HAP-1 (cell line): ENCODE data around the gene GSAP.

Experiments used
- DNase-seq, 2 experiments: peaks; one replicate each; pipeline ENCODE4 v3.0.0-alpha.2; 2016 to 2020; ENCODE audit warnings: low spot score in 2 of 2
- H3K27me3 ChIP-seq: fragments of 250-450 bp; sonication (Bioruptor Pico); 2 replicates; pipeline ENCODE4 v1.5.1; 2020; ENCODE audit warnings: low read depth, mild to moderate bottlenecking, moderate library complexity
- H3K36me3 ChIP-seq: fragments of 250-450 bp; sonication (Bioruptor Pico); replicated peaks from 2 replicates; pipeline ENCODE4 v1.5.1; 2020; ENCODE audit warnings: mild to moderate bottlenecking
- H3K4me1 ChIP-seq: fragments of 250-450 bp; sonication (Bioruptor Pico); 2 replicates; pipeline ENCODE4 v1.5.1; 2020; ENCODE audit warnings: mild to moderate bottlenecking
- H3K4me3 ChIP-seq: fragments of 250-450 bp; sonication (Bioruptor Pico); 2 replicates; pipeline ENCODE4 v1.5.1; 2020; ENCODE audit warnings: mild to moderate bottlenecking, moderate library complexity
- H3K9me3 ChIP-seq: fragments of 250-450 bp; sonication (Bioruptor Pico); 2 replicates; pipeline ENCODE4 v1.5.1; 2020; ENCODE audit warnings: mild to moderate bottlenecking, moderate library complexity
- in situ Hi-C: fragments of 300-500 bp; cut with MboI; formaldehyde crosslinking; loops from 3 replicates; pipeline ENCODE4 v1.14.3; 2020; ENCODE audit warnings: low sequenced_read_pairs, inconsistent platforms, mixed read lengths

GSAP gene

GRCh38 chr7:77331938-77332695 is 84.0 kb downstream of the GSAP start:
- Histone ChIP-seq H3K36me3 (no peaks in the 10 kb centered on the region), H3K9me3 (no peaks in the 10 kb centered on the region), H3K4me3 (no peak overlapping the region), H3K4me1 (no peaks in the 10 kb centered on the region), H3K27me3 (no peaks in the 10 kb centered on the region)
- in situ Hi-C loops: no loop called here
- peak; percentile 69 to 85 for DNase-seq

GRCh38 chr7:77330169-77330882 is 85.8 kb downstream of the GSAP start:
- H3K9me3 ChIP-seq: no peaks in the 10 kb centered on the region
- in situ Hi-C loops: no loop called here
- H3K4me3 ChIP-seq: no peak overlapping the region
- H3K4me1 ChIP-seq: no peaks in the 10 kb centered on the region
- DNase-seq: no peak
- no peaks in the 10 kb centered on the region for H3K27me3 ChIP-seq
- H3K36me3 ChIP-seq: no peaks in the 10 kb centered on the region

GRCh38 chr7:77329466-77330168 is 86.5 kb downstream of the GSAP start:
- Histone ChIP-seq H3K4me1 (no peaks in the 10 kb centered on the region), H3K4me3 (no peak overlapping the region), H3K36me3 (no peaks in the 10 kb centered on the region), H3K27me3 (no peaks in the 10 kb centered on the region), H3K9me3 (no peaks in the 10 kb centered on the region)
- in situ Hi-C loops: no loop called here
- no peak for DNase-seq

- H3K36me3 ChIP-seq: no peaks in the 10 kb centered on the region
- no peaks in the 10 kb centered on the region for H3K9me3 ChIP-seq
- H3K4me3 ChIP-seq: no peak overlapping the region
- DNase-seq: no peak
- H3K4me1 ChIP-seq: no peaks in the 10 kb centered on the region
- in situ Hi-C loops: no loop called here
- no peaks in the 10 kb centered on the region for H3K27me3 ChIP-seq
Measured at GRCh38 chr7:77328669-77329068, 87.5 kb downstream of the GSAP start.

GRCh38 chr7:77327932-77328628 is 88.1 kb downstream of the GSAP start:
- Histone ChIP-seq H3K4me3 (no peak overlapping the region), H3K4me1 (no peaks in the 10 kb centered on the region), H3K9me3 (no peaks in the 10 kb centered on the region), H3K36me3 (no peaks in the 10 kb centered on the region), H3K27me3 (no peaks in the 10 kb centered on the region)
- DNase-seq: no peak
- in situ Hi-C loops: no loop called here

GRCh38 chr7:77327067-77327931 is 88.8 kb downstream of the GSAP start:
- in situ Hi-C loops: no loop called here
- Histone ChIP-seq H3K27me3 (no peaks in the 10 kb centered on the region), H3K4me1 (no peaks in the 10 kb centered on the region), H3K9me3 (no peaks in the 10 kb centered on the region), H3K36me3 (no peaks in the 10 kb centered on the region), H3K4me3 (no peak overlapping the region)
- DNase-seq: no peak

- Histone ChIP-seq H3K4me1 (no peaks in the 10 kb centered on the region), H3K36me3 (no peaks in the 10 kb centered on the region), H3K4me3 (no peak overlapping the region), H3K9me3 (no peaks in the 10 kb centered on the region), H3K27me3 (no peaks in the 10 kb centered on the region)
- in situ Hi-C loops: no loop called here
- DNase-seq: no peak
Measured at GRCh38 chr7:77326131-77326530, 90.0 kb downstream of the GSAP start.

- Histone ChIP-seq H3K9me3 (no peaks in the 10 kb centered on the region), H3K4me3 (no peak overlapping the region), H3K36me3 (no peaks in the 10 kb centered on the region), H3K27me3 (no peaks in the 10 kb centered on the region), H3K4me1 (no peaks in the 10 kb centered on the region)
- no peak for DNase-seq
- in situ Hi-C loops: no loop called here
Measured at GRCh38 chr7:77321300-77321699, 94.8 kb downstream of the GSAP start.

- Histone ChIP-seq H3K4me3 (no peak overlapping the region), H3K36me3 (no peaks in the 10 kb centered on the region), H3K4me1 (no peaks in the 10 kb centered on the region), H3K9me3 (no peaks in the 10 kb centered on the region), H3K27me3 (no peaks in the 10 kb centered on the region)
- in situ Hi-C loops: no loop called here
- no peak for DNase-seq
Measured at GRCh38 chr7:77320714-77321113, 95.4 kb downstream of the GSAP start.

GRCh38 chr7:77320137-77320536 is 96.0 kb downstream of the GSAP start:
- no peaks in the 10 kb centered on the region for H3K27me3 ChIP-seq
- H3K9me3 ChIP-seq: no peaks in the 10 kb centered on the region
- H3K4me1 ChIP-seq: no peaks in the 10 kb centered on the region
- no peak overlapping the region for H3K4me3 ChIP-seq
- no peaks in the 10 kb centered on the region for H3K36me3 ChIP-seq
- DNase-seq: no peak
- in situ Hi-C loops: no loop called here

- no peaks in the 10 kb centered on the region for H3K9me3 ChIP-seq
- H3K4me3 ChIP-seq: no peak overlapping the region
- no peaks in the 10 kb centered on the region for H3K4me1 ChIP-seq
- H3K36me3 ChIP-seq: no peaks in the 10 kb centered on the region
- H3K27me3 ChIP-seq: no peaks in the 10 kb centered on the region
- in situ Hi-C loops: no loop called here
- DNase-seq: no peak
Measured at GRCh38 chr7:77318019-77318418, 98.1 kb downstream of the GSAP start.

- H3K4me1 ChIP-seq: no peaks in the 10 kb centered on the region
- no peaks in the 10 kb centered on the region for H3K36me3 ChIP-seq
- H3K4me3 ChIP-seq: no peak overlapping the region
- no peaks in the 10 kb centered on the region for H3K9me3 ChIP-seq
- DNase-seq: no peak
- no peaks in the 10 kb centered on the region for H3K27me3 ChIP-seq
- in situ Hi-C loops: no loop called here
Measured at GRCh38 chr7:77316219-77316978, 99.8 kb downstream of the GSAP start.
